Measurements from ENCODE around the gene GLRX3.

Gene GLRX3

DNA sequence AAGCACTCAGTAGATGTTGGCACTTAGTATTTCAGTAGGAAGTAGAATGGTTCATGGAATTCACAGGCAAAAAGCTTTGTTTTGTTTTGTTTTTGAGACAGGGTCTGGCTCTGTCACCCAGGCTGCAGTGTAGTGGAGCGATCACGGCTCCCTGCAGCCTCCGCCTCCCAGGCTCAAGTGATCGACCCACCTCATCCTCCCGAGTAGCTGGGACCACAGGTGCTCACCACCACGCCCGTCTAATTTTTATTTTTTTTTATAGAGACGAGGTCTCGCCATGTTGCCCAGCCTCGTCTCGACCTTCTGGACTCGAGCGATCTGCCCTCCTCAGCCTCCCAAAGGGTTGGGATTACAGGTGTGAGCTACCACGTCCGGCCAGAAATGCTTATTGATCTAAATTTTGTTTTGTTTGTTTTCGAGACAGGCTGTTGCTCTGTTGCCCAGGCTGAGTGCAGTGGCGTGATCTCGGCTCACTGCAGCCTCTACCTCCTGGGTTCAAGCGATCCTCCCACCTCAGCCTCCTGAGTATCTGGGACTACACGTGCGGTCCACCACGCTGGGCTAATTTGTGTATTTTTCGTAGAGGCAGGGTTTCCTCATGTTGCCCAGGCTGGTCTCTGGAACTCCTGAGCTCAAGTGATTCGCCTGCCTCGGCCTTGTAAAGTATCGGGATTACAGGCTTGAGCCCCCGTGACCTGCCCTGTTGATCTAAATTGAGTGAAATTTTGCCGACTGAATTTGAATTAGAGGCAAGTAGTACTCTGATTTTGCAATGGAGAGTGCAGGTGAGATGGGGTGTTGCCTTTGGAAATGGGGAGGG, 1.7 kb downstream of the GLRX3 start:
- no peak for DNase-seq (ENCODE audit: low spot score)

DNA sequence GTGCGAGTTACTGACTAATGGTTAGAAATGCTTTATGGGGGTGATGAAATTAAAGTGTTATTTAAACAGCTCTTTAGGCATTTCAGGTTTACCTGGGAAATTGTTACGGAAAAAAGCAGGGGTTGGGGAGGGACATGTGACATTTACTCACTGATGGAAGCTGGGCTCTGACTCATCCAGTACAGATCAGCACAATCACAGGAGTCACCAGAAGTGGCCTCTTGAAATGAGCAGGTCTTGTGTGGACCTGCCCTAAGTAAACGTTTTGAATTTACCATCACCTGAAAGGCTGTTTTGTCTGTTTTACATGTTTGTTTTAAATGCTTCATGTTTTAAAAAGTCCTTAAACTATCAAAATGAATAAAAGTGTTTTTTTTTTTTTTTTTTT, 2.3 kb downstream of the GLRX3 start:
- DNase-seq (ENCODE audit: low spot score): peak; percentile 59

DNA sequence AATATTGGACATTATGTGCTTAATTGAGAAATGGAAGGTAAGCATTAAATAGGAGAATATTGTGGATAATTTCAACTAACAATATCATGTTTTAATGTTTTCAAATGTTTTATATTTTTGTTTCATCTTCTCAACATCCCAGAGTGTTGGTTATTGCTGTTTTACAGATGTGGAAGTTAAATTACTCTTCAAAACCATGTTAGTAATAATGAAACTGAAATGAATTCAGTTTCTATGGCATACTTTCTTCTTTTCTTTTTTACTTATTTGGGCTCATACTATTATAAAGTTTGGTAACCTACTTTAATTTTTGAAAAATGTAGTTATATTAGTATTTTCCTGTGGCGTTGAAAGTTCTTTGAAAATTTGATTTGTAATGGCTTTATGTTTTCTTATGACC, 4.2 kb downstream of the GLRX3 start:
- DNase-seq (ENCODE audit: low spot score): no peak

DNA sequence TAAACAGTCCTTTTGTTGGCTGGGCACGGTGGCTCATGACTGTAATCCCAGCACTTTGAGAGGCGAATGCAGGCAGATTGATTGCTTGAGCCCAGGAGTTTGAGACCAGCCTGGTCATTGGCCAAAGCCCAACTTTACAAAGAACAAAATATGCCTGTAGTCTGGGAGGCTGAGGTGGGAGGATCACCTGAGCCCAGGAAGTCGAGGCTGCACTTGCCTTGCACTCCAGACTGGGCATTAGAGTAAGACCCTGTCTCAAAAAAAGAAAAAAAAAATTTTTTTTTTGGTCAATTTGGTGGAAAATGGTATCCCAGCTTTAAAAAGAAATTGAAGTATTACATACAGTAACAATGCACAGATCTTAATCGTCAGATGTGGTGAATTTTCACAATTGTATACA, 4.8 kb downstream of the GLRX3 start:
- DNase-seq (ENCODE audit: low spot score): no peak

DNA sequence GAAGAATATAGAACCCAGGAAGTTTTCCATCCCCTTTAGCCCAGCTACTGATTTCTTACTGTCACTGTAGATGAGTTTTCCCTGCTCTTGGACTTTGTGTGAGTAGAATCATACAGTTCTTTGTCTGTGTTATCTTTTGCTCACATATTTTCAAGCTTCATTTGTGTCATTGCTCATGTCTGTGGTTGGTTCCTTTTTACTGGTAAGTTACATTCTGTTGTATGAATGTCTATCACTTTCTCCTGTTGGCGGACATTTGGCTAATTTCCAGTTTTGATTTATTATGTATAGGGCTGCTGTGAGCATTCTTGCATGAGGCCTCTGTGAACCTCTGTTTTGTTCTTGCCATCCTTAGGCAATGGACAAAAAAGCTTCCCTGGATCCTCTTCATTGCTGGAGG, 5.3 kb downstream of the GLRX3 start:
- DNase-seq (ENCODE audit: low spot score): no peak

DNA sequence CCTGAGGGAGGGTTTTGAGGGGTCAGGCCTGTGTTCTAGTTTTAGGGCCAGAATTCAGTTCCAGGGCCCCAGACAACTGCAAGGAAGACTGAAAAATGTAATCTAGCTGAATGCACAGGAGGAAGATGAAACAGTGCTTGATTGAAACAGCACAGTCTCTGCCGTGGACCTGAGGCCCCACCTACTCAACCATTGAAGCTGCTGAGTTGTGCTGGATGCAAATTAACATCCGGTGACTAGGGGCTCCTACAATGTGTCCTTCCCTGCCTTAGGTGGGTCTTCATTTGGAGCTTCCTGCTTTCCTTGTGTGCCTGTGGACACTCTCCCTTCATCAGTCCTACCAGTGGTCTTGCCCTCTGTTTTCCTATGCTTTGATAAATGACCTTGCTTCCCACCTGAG, 5.7 kb downstream of the GLRX3 start:
- DNase-seq (ENCODE audit: low spot score): no peak

DNA sequence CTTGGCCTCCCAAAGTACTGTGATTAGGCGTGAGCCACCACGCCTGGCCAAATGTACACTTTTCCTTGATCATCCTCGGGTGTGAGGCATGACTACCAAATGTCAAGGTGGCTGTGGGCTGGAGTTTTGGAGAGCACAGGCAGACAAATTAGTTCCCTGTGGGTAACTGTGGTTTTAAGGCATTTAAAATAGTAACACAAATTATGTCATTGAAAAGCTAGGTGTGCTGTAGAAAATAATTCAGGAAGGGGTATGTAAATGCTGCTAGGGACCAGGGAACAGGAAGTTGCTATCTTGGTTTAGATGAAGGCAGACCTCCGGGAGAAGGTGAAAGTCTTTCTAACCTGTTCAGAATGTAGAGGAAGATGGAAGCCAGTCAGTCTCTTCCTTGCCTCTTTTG, 9.9 kb downstream of the GLRX3 start:
- no peak for DNase-seq (ENCODE audit: low spot score)

DNA sequence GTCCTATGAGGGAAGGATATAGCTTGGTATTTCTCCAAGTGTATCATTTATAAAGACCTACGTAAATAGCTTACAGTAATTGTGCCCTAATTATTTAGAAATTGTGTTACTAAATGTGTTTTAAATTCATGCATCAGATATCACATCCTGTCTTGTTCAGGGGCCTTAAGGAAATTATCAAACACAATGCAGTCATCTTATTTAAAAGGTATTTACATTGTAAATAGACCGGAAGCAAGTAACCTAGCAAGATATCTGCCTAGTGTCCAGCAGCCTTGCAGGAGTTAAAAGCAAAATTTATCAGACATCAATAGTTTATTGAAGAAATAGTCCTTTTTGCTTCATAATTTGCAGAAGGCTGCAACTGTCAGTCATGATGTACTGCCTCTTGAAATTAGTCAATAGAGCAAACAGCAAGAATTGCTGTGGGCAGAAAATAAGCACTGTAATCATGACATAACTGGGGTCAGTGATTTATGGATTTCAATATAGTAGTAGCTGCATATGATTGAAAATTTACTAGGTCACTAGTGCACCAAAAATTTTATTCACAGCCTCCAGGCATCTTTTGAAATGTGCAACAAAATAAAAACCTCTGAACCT, 23.1 kb downstream of the GLRX3 start:
- DNase-seq (ENCODE audit: low spot score): no peak

DNA sequence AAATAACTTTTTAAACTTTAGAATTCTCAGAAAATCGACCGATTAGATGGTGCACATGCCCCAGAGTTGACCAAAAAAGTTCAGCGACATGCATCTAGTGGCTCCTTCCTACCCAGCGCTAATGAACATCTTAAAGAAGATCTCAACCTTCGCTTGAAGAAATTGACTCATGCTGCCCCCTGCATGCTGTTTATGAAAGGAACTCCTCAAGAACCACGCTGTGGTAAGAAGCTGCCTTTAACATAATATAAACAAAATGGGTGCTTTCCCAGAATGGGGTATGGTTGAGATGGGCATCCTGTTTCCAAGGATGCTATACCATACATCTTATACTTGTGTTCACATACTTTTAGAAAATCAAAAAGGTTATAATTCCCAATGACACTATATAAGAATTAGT, 24.6 kb downstream of the GLRX3 start:
- no peak for DNase-seq (ENCODE audit: low spot score)

DNA sequence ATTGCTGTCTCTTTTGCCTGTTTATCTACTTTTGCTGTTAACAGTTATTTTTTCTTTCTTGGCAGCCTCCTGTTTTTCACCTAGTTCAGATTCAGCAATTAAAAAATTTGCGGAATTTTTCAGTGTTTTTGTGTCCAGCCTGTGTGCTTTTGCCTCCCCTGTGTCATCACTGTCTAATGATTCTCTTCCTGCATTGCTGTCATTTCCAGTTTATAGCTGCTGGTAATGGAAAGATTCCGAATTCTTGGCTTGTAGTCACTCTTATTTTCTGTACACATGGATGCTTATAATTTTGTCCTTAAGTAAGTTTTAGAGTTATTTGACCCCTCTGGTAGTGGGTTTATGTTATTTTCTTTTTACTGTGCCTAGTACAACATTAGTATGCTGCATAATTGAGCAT, 25.1 kb downstream of the GLRX3 start:
- DNase-seq (ENCODE audit: low spot score): no peak

DNA sequence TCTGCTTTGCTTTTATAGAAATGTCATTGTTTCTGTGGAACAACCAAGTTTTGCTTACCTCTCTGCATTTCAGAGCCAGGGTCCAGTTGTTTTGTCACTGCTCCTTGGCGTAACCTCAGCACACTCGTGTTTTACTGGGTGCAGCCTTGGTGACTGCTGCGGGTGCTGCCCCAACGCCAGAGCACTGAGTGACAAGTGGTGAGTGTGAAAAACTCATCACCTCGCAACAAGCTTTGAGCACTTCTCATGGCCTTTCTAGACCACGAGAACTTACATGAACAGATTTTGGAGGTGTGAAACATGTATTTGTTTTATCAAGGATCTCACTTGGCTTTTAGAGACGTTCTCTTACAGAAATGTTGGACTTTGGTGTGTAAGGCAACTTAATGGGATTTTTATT, 31.0 kb downstream of the GLRX3 start:
- no peak for DNase-seq (ENCODE audit: low spot score)

DNA sequence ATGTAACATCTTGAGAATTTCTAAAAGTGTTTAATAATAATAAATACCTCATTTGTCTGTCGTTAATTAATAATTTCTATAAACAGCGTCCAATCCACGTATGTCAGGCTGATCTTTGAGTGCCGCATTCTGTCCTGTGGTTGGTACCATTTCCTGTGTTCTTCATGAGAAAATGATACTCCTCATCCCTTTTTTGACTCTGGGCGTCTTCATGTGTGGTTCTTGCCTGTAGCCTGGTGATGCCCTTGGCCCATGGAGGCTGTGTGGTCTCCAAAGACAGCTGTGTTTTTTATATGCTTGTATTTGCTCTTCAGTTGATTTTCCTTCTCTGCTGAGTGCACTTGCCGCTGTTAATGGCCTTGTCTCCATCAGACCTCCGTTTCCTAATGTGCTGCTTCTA, 31.5 kb downstream of the GLRX3 start:
- DNase-seq (ENCODE audit: low spot score): no peak

DNA sequence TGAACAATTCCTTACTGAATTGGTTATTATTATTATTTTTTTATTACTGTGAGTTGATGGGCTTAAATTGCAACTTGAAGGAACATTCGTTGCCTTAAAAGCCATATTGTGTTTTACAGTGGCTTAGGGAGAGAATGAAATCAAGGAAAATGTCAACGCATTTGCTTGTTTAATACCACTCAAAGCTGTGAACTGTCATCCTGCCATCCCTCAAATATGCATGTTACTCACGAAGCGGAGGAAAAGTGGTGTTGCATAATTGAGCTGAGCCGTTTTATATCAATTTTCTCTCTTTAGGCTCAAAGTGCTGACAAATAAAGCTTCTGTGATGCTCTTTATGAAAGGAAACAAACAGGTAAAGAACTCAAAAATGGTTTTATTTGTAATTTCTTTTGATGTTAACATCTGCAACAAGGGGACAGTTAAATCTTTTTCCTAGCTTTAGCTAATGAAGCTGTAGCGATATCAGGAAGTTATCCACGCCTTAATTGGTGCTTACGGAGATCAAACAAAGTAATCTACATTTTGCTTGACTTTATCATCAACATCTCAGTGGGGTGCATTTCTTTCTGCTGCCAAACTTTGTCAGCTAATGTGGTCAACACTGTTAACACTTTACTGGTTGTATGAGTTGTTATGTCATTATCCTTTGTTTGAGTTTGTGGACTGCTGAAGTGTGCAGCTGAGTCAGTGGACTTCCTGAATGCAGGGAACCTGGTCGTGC, 33.1 kb downstream of the GLRX3 start:
- no peak for DNase-seq (ENCODE audit: low spot score)

DNA sequence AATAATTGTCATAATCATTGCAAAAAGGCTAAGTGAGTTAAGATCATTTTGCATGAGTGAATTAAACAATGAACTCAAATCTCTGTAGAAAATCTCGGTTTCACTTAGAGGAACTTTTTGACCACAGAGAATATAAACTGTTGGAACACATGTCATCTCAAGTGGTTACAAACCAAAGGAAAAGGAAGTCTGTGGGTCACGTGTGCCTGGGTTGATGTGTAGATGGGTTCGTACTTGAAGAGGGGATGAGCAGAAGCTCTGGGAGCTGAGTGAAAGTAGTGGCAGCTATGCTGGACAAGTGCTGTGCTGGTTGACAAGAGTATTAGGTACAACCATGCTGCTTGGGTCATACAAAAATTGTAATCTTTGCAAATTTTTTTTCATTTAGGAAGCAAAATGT, 35.0 kb downstream of the GLRX3 start:
- DNase-seq (ENCODE audit: low spot score): no peak

DNA sequence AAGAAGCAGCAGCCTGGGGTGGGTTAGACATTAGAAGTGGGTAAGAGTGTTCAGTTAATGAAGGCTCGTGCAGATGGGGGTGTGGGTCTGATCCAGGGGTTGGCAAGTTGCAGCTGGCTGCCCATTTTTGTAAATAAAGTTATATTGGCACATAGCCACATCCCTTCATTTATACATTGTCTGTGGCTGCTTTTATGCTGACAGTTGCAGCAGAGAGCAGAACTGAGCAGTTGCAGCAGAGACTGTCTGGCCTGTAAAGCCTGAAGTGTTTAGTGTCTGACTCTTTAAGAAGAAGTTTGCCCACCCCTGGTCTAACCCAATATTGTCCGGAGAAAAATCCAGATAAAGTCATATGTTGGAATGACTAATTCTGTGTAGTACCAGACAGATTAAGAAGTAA, 38.1 kb downstream of the GLRX3 start:
- DNase-seq (ENCODE audit: low spot score): no peak

DNA sequence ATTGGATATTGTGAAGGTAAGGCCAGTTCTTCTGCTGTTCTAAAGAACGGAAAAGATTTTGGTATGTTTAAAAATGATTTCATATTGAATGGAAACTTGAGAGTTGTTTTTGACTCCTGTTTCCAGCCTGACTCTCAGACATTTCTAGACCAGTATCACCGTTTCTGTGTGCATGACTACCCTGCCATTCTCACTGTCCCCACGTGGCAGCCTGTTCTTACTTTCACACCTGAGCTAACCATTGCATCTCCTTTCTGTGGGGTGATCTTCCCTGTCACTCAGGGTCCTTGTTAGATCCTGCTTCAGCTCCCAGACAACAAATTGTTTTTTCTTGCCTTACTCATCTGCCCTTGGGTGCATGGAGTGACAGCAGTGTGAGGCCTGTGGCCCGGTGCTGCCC, 38.9 kb downstream of the GLRX3 start:
- DNase-seq (ENCODE audit: low spot score): no peak

DNA sequence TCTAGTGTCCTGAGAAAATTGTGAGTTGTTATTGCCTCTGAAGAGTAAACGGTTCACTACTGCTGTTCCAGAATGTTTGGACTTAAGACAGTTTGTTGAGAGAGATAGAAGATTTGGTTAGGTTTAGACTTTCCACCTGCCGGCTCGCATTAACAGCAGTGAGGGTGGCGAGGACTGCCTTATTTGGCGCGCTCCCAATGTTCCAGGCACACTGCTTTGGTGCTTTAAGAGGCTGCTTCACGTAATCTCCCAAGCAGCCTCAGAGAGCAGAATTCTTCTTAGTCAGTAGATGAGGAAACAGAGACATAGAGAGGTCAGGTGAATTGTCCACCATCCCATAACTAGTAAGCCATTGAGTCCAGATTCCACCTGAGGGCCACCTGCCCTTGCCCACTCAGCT, 41.1 kb downstream of the GLRX3 start:
- DNase-seq (ENCODE audit: low spot score): no peak

DNA sequence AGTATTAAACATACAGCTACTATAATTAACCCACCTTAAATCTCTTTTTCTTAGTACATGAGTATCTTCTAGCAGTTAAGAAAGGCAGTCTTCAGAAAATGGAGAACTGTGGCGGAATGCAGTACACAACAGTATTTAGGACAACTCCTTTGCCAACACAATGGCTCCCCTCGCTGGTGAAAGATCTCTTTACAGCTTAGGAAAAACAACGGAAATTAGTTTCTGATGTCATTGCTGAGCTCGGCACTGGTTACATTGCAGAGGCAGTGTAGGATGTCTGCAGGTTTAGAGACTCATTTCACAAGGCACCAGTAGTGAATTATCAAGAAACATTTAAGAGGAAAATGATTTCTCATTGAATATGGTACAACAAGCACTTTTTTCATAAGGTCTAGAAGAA, 43.4 kb downstream of the GLRX3 start:
- DNase-seq (ENCODE audit: low spot score): no peak

DNA sequence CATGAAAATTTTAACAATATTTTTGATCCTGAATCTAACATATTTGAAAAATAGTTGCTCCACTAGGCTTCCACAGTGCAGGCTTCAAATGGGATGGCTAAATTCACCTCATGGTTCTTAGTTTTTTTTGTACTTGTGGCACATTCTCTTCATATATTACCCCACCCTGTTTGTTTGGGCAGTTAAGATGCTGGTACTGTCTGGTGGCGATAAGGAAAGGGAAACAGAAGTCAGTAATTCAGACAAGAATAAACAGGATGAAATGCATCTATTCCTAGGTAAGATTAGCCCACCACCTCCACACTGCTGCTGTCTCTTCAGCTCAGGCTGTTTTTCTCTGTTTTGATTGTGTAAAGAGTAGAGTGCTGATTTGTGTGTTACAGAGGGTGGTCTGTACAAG, 44.2 kb downstream of the GLRX3 start:
- DNase-seq (ENCODE audit: low spot score): no peak

DNA sequence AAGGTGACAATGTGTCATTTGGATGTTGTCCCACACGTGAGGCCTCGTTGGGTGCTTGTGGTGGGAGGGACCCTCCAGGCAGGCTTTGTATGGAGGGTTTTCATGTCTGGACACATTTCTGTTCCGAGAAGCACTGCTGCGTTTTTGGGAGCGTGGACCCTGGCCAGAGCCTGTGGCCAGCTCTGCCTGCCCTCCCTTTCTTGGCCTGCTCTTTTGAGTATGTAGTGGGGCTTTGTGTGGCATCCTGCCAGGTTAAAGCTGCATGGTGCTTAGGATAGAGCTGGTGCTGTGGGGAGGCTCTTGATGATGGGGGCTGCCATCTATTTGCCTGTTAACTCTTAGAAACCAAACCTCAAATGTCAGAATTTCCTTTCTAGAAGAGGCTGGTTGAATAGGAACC, 45.7 kb downstream of the GLRX3 start:
- no peak for DNase-seq (ENCODE audit: low spot score)

DNA sequence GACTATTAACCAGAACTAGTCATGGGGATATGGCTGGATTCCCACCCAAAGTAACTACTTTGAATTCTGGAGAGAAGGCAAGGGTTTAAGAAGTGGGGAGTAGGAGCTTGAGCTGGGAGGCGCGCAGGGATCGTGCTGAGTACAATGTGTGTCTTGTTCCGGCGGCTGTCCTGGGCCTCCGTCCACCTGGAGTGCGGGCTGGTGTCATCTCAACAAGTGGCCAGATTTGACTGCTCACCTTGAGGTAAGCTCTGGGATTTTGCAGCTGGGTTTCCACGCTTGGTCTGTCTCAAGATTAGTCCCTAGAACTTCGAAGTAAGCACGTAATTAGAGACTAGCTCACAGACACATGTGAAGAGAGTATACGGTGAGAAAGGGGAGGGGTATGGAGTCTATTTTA, 49.4 kb downstream of the GLRX3 start:
- DNase-seq (ENCODE audit: low spot score): no peak

DNA sequence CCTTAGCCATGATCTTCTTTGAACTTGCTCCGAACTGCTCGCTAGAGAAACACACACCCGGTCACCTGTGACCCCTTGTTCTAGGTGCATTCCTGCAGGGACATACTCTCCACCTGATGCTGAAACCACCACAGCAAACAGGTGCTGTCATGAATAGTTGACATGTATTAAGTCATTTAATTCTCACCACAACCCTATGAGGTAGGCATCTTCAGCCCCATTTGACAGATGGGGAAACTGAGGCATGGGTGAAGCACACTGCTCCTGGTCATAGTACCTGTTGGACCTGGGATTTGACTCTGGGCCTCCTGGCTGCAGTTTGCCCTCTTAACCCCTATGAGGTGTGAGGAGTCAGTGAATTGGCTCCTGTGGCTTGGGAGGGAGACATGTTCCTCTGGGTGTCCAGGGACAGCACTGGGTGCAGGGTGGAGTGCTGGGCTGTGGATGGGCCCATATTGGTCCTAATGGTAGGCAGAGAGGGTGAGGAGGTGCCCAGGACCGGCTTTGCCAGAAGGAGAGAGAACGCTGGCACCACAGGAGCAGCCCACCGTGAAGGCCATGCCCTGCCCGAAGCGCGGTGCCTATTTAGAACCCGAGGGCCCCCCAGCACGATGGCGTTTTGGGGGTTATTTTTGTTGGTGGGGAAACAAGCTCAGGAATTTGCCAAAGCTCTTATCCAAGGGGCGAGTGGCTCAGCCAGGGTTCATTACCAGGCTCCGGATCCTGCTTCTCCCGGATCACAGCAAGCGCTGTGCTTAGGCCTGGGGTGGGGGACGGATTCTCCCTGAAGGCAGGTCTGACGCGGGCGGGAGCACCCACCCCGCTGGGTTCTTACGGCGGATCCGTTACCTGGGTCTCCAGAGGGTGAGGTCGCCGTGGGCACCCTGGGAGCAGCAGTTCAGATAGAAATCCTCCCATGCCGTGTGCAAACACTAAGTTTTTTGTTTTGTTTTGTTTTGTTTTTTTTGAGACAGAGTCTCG, 52.3 kb downstream of the GLRX3 start:
- no peak for DNase-seq (ENCODE audit: low spot score)

All from HuH-7 (cell line).